Stimulated activated CD4-positive, alpha-beta T cell treated with anti-CD3 and anti-CD28 coated beads, TNF-alpha, amount 100 ng/mL, for 1 hour (primary cell): ENCODE measurements around the gene NME9.

ENCODE experiments used
- DNase-seq, 3 donors: peaks; one replicate each; pipeline ENCODE4 v3.0.0-alpha.2; 2020; ENCODE audit warnings: low read depth in 3 of 3, low spot score in 1 of 3

The NME9 gene

GRCh38 chr3:138362538-138362937 lies 32.9 kb upstream of the NME9 start:
- no peak for DNase-seq

- no peak for DNase-seq
Observed at GRCh38 chr3:138361561-138361971, 31.9 kb upstream of the NME9 start.

GRCh38 chr3:138360869-138361525 lies 31.3 kb upstream of the NME9 start:
- no peak for DNase-seq

- no peak for DNase-seq
Observed at GRCh38 chr3:138359919-138360868, 30.5 kb upstream of the NME9 start.

GRCh38 chr3:138359148-138359918 lies 29.7 kb upstream of the NME9 start:
- no peak for DNase-seq

- no peak for DNase-seq
Observed at GRCh38 chr3:138356730-138357405, 27.2 kb upstream of the NME9 start.

- DNase-seq, result no peak
Observed at GRCh38 chr3:138355071-138355470, 25.4 kb upstream of the NME9 start.

GRCh38 chr3:138354376-138354775 lies 24.7 kb upstream of the NME9 start:
- no peak for DNase-seq

GRCh38 chr3:138351916-138352550 lies 22.4 kb upstream of the NME9 start:
- DNase-seq, result no peak

- DNase-seq, result no peak
Observed at GRCh38 chr3:138351151-138351550, 21.5 kb upstream of the NME9 start.

- no peak for DNase-seq
Observed at GRCh38 chr3:138349926-138350665, 20.4 kb upstream of the NME9 start.

GRCh38 chr3:138348754-138349739 lies 19.4 kb upstream of the NME9 start:
- no peak for DNase-seq

GRCh38 chr3:138347960-138348753 lies 18.5 kb upstream of the NME9 start, which contains the start of gene MRAS:
Gene MRAS (plus strand): TSS chr3:138348579. CDS start chr3:138372884, 24,305 bp downstream.
- no peak for DNase-seq

GRCh38 chr3:138344754-138345153 lies 15.1 kb upstream of the NME9 start:
- DNase-seq, result no peak

GRCh38 chr3:138340511-138340910 lies 10.9 kb upstream of the NME9 start:
- no peak for DNase-seq

- no peak for DNase-seq
Observed at GRCh38 chr3:138338811-138339210, 9.2 kb upstream of the NME9 start.

- DNase-seq, result no peak
Observed at GRCh38 chr3:138338244-138338643, 8.6 kb upstream of the NME9 start.
